Suppressor macrophage treated with lipopolysaccharide for 1 hour (primary cell): ENCODE results near the gene TMEM141.
"Not testable (repeated sequence)": the region's sequence is repeated elsewhere in the genome, so short reads cannot be mapped to it uniquely, and the experiment has no call there.

Source experiments
- DNase-seq, 3 donors: peaks; one replicate each; pipeline ENCODE4 v3.0.0-alpha.2; 2020 to 2022

TMEM141 gene

DNA sequence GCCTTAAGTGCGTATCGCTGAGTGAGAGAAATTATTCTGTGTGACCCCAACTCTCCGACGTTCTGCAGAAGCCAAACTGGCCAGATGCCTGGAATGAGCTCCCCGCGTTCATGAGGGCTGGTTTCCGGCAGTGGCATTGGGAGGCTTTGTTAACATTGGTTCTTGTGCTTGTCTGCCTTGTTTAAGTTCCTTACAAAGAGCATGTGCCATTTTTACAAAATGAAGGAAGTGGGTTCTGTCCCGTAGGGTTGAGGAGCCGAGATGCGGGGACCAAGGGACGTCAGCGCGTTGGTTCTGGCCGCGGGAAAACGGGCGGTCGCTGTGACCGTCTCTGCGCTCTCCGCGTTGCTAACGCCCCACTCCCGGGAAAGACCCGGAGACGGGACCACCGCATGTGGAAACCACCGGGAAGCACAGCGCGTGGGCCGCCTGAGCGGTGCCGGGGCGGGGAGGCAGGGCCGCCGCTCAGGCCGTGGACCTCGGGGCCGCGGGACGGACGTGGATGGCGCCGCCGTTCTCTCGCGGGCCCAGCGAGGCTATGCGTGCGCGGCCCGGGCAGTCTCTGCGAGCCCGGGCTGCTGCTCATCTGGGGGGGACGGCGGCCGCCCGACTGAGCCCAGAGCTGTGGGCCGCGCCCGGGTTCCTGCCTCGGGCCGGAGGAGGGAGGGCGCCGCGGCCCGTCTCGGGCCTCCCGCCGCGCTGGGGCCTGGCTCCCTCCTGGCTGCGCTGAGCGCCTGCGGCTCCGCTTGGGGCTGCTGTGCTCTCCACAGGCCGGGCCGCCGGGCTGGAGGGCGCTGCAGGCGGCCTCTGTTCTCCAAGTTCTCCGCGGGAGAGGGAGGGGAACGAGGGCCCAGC, 30.1 kb downstream of the TMEM141 start:
- DNase-seq = peak; percentile 48 to 72 (median 56)

GRCh38 chr9:136821826-136822544, 30.8 kb downstream of the TMEM141 start:
- DNase-seq = no peak

- no peak for DNase-seq
These were observed 32.2 kb downstream of the TMEM141 start for GRCh38 chr9:136823136-136824046.

DNA sequence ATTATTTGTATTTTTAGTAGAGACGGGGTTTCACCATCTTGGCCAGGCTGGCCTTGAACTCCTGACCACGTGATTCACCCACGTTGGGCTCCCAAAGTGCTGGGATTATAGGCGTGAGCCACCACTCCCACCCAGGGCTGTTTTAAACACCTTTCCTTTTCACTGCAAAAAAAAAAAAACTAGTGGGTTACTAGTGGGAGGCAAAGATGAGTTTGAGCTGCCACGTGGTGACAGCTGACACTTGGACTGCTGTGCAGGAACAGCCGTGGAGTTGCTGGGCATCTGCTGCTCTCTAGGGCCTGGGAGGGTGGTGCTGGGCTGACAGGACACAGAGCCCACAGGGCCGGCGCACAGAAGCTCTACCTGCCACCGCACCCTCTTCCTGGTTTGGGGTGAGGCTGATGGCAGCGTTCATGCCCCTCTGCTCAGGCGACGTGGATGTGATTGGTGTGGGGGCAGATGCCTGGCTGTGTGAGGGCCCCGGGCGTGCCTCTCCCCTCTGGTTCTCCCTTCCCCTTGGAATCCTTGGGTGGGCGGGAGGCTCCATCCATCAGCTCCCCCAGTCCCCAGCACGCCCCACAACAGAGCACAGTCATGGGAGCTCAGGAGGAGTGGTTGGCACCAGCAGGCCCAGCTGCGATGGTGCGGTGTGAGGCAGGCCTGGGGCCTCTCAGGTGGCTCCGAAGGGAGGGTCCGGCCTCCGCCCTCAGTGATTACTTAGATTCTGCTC, 33.5 kb downstream of the TMEM141 start:
- no peak for DNase-seq

DNA sequence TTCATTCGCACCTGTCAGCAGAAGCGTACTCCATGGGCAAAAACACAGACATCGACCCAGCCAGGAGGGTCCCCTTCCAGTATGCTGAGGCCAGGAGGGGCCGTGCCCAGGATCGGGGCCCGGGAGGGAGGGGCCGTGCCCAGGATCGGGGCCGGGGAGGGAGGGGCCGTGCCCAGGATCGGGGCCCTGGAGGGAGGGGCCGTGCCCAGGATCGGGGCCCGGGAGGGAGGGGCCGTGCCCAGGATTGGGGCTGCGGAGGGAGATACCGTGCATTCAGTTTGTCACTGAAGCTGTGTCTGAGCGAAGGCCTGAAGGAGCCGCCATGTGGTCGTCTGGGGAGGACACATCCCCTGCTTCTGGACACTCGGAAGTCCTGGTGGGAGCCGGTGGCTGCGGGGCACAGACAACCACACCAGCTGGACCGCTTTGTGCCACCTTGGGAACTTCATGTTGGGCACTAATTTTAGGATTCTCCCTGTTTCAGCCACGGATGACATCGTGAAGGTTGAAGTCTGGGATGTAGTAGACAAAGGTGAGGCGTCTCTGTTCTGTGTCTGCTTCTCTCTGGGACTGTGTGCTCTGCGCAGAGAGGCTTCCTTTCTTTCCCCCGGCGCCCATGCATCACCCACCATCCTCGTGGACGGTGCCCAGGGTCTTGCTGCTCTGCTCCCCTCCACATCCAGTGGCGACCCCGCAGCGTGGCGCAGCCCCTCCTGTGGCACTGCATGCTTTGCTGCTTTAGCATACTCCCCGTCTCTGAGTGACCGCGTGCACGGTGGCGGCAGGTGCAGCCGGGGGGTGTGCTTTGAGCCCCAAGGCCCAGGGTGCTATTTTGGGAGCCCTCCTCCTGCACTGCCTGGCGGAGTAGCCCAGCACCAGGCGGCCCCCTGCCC, 34.4 kb downstream of the TMEM141 start:
- DNase-seq = no peak

DNA sequence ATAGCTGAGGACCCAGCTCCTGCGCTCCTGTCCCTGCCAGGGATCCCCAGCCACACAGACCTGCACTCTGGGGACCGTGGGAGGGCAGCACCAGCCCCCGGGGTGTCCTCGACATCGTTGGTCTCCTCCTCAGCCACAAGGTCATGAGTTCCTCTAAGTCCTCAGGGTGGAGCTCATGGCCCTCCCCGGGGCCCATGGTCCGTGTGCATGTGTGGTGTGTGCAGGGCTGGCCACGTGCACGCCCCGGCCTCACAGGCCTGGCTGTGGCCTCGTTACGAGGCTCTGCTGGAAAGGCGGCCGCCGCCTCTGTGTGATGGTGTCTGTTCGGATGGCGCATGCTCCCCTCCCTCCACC, 35.0 kb downstream of the TMEM141 start:
- DNase-seq = no peak

- no peak for DNase-seq
These were observed 35.8 kb downstream of the TMEM141 start for GRCh38 chr9:136826703-136827582.

DNA sequence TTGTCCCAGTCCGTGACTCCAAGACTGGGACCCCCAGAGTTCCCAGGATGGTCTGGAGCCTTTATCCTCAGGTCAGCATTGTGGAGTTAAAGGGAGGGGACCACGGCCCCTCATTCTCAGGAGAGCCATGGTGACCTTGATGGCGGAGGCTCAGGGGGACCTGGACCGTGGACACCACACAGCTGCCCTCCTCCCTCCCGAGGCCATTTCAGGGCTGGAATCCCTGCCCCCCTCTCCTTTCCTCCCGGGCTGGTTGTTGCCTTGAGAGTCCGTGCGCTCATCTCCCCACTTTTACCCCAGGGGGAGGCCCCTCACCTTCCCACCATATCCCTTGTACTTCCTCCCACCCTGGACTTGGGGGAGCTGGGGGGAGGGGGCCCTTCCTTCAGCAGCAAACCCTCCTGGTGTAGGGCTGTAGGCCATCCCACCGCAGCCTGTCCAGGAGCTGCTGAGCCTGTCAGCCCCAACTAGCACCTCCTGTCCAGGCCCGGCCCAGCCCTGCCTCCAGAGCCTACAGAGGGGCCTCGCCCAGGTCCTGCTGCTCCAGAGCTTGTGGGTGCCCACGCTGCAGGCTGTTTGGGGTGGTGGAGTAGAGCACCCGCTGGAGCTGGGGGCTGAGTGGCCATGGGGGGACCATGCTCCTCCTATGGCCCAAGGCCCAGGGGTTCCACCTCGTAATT, 36.8 kb downstream of the TMEM141 start:
- no peak for DNase-seq

DNA sequence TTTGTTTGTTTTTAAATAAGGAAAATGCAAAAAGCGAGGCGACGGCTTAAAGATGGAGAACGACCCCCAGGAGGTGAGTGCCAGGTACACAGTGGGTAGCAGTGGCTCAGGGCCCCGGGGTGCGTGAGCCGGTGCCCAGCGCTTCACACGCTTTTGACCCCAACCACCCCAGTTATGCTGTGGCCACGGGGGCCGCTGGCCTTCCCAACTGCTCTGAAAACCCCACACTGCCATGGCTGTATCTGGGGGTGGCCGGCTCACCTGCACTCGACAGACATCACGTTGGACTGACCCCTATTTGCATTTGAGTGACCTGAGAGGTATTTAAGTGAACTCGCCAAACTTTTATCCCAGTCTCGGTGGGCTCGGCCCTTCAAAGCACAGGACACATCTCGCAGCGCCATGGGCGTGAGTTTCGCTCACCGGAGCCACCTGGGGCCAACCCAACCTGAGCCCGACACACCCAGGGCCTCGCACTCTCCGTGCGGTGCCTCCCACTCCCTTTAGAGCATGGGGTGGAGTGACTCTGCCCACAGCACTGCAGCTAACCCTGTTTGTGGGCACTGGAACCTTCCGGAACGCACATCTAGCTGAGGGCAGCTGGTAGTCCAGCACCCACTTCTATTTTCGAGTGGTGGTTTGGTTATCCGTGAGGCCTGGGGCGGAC, 37.5 kb downstream of the TMEM141 start:
- DNase-seq = no peak

DNA sequence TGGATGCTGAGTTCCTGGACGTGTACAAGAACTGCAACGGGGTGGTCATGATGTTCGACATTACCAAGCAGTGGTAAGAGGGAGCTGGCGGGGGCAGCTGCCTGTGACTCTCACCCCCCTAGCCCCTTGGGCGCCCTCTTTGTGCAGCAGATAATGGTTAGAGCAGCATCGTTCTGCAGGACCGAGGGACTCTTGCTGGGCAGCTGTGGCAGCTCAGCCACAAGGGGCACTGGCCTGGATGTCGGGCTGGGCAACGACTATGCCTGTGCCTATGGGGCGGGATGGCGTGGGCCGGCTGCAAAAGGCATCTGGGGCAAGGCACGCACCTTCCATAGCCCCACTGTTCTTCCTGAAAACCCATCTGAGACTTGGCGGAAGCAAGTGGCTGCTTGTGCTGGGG, 38.3 kb downstream of the TMEM141 start:
- DNase-seq = no peak

- DNase-seq = no peak
These were observed 39.1 kb downstream of the TMEM141 start for GRCh38 chr9:136829981-136830885.

DNA sequence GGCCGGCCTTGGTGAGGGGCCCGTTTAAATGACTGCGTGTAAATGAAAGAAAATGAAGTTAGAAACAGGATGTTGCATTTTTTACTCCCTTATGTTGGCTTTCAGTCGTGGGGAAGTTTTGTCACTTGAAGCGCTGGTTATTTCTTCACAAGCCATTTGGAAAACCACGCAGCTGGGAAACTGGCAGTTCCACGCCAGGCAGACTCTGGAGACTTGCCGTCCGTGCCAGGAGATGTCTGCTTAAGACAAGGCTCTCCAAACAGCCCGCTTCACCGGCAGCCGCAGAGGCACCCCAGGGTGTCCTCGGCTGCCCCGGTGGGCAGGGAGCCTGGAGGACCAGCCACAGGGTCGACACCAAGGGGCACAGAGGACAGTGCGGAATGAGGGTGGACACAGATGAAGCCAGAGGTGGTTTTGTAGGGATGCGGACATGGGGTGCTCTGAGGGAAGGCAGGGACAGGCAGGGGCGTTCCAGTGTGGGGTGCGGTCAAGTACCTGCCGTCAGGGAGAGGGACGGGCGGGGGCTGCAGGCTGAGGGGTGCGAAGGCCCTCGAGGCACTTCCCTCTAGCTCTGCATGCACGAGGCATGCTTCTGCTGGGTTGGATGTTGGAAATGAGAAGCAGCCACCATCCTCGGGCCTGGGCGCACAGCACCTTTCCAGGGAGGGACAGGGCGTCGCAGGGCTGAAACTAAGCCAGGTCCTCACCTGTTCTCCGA, 40.0 kb downstream of the TMEM141 start:
- no peak for DNase-seq

DNA sequence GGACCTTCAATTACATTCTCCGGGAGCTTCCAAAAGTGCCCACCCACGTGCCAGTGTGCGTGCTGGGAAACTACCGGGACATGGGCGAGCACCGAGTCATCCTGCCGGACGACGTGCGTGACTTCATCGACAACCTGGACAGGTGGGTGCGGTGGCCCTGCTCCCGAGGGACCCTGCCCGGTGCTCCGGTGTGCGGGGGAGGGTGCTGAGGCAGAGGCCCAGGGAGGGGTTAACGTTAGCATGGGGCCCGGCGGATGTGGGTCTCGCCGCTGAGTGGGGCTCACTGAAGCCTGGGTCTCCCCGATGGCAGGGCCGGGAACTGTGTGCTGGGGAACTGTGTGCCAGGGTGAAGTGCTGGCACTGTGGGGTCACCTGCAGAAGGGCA, 40.6 kb downstream of the TMEM141 start:
- DNase-seq = no peak

GRCh38 chr9:136832581-136832980, 41.4 kb downstream of the TMEM141 start:
- DNase-seq = no peak

DNA sequence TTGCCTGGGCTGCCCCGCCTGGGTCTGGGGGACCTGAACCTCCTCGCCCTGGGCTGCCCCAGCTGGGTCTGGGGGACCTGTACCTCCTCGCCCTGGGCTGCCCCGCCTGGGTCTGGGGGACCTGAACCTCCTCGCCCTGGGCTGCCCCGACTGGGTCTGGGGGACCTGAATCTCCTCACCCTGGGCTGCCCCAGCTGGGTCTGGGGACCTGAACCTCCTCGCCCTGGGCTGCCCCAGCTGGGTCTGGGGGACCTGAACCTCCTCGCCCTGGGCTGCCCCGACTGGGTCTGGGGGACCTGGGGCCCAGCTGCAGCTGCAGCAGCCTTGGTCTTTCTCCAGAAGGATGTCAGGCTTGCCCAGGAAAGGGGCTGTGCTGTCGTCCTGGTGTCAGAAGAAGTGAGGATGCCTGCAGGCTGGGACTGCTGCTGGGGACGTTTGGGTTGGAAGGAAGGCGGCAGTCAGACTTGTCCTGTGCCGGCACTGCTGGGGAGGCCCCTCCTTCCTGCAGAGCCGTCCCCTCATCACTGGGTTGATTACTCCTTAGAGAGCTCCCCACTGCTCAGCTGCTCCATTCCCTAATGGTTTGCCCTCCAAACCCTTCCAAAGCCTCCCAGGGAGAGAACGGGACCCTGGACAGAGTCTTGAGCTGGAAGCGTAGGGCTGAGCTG, 42.4 kb downstream of the TMEM141 start:
- not testable (repeated sequence) for DNase-seq

GRCh38 chr9:136835162-136835931, 44.2 kb downstream of the TMEM141 start:
- no peak for DNase-seq
